Measurements from ENCODE around the gene SH2D3C. TPM values are rescaled to one million over a fixed set of nuclear protein-coding genes. Genes with fewer than 3 reads are reported as not detected.

The SH2D3C gene
- total RNA-seq, 1 donor from 2014 or later, result not detected

DNA sequence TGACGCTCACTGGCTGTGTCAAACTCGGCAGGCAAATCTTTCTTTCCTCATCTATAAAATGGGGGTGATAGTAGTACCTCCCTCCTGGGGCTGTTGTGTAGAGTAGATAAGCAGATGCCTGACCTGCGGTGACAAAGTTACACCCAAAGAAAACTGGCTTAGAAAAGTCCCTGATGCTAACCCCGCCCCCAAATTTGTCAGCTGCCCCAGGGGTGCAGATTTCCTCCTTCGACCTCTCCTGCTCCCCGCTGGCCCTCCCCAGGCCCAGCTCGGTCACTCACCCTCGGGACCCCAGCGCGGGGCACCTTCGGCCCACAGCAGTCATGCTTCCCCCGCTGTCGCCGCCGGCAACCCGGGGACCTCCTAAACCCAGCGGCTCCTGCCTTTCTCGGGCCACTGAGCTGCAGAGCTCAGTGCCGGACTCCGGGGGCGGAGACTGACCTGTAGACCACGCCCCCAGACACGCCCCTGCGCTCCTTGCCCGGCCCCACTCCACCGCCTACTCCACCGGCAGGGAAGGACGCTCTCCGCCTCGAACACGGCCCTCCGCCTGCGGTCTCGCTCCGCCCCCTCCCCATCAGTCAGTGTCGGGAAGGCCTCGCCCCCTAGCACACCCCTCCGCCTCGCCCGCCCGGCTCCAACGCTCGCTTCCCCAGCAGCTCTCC, 7.4 kb downstream of the SH2D3C start:
- TF ChIP-seq, protein P1, sequence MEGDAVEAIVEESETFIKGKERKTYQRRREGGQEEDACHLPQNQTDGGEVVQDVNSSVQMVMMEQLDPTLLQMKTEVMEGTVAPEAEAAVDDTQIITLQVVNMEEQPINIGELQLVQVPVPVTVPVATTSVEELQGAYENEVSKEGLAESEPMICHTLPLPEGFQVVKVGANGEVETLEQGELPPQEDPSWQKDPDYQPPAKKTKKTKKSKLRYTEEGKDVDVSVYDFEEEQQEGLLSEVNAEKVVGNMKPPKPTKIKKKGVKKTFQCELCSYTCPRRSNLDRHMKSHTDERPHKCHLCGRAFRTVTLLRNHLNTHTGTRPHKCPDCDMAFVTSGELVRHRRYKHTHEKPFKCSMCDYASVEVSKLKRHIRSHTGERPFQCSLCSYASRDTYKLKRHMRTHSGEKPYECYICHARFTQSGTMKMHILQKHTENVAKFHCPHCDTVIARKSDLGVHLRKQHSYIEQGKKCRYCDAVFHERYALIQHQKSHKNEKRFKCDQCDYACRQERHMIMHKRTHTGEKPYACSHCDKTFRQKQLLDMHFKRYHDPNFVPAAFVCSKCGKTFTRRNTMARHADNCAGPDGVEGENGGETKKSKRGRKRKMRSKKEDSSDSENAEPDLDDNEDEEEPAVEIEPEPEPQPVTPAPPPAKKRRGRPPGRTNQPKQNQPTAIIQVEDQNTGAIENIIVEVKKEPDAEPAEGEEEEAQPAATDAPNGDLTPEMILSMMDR (IDR thresholded peaks at IDR 0.05; ENCODE audit: insufficient read depth, low read length, severe bottlenecking), result no peak
- FAIRE-seq, result no peak
- H3K27me3 ChIP-seq (ENCODE audit: control insufficient read depth, insufficient read depth, low read length), result no peaks in the 10 kb centered on the region
- peak overlapping the region; percentile 45 for H3K4me3 ChIP-seq (ENCODE audit: low read depth, low read length)
- peak; percentile 92 for DNase-seq (ENCODE audit: low read depth)
- H3K36me3 ChIP-seq (ENCODE audit: control insufficient read depth, insufficient read depth, low read length), result no peaks in the 10 kb centered on the region

DNA sequence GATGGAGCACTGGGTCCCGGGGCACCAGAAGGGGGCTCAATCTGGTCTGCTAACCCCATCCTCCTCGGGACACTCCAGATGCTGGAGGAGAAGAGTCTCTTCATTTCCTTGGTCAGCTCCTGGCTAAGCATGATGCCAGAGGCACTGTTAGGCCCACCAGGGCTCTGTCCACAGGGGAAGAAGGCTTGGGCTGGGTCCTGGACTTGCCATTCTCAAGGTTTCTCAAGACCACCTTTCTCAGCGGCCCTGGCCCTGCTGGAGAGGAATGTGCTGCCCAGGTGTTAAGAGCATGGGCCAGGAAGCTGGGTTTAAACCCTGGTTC, 7.9 kb downstream of the SH2D3C start:
- Histone ChIP-seq H3K4me3 (ENCODE audit: low read depth, low read length) (no peak overlapping the region), H3K36me3 (ENCODE audit: control insufficient read depth, insufficient read depth, low read length) (no peaks in the 10 kb centered on the region), H3K27me3 (ENCODE audit: control insufficient read depth, insufficient read depth, low read length) (no peaks in the 10 kb centered on the region)
- DNase-seq (ENCODE audit: low read depth) (no peak), FAIRE-seq (no peak)
- TF ChIP-seq, protein P1 (IDR thresholded peaks at IDR 0.05; ENCODE audit: insufficient read depth, low read length, severe bottlenecking), result no peak

DNA sequence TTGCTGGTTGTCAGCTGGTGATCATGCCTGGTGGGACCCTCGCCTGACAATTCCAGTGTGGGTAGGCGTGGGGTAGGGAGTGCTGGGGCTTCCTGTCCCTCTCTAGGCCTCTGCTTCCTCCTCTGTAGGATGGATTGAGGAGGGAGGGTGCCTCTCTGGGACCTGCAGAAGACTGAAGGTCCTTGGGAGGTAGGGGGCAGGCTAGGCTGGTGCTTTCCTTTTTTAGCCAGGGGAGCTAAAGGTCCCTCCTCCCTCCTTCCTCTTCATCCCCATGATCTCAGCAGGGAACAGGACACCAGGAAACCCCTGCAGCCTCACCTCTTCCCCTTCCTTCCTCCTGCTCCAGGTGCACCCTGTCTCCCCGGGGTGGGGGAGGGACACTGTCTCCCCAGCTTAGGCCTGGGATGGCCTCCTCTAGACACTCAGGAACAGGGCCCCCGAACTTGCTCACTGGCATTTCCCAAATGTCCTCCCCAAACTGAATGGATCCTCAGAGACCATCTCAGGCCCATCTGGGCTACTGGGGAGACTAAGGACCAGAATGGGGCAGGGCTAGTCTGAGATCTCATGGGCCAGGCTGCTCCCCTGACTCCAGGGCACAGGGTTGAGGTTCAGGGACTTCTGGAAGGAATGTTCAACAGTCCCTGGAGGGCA, 8.4 kb downstream of the SH2D3C start:
- TF ChIP-seq, protein P1 (IDR thresholded peaks at IDR 0.05; ENCODE audit: insufficient read depth, low read length, severe bottlenecking), result no peak
- H3K36me3 ChIP-seq (ENCODE audit: control insufficient read depth, insufficient read depth, low read length), result no peaks in the 10 kb centered on the region
- DNase-seq (ENCODE audit: low read depth) (no peak), FAIRE-seq (no peak)
- no peak overlapping the region for H3K4me3 ChIP-seq (ENCODE audit: low read depth, low read length)
- H3K27me3 ChIP-seq (ENCODE audit: control insufficient read depth, insufficient read depth, low read length), result no peaks in the 10 kb centered on the region

DNA sequence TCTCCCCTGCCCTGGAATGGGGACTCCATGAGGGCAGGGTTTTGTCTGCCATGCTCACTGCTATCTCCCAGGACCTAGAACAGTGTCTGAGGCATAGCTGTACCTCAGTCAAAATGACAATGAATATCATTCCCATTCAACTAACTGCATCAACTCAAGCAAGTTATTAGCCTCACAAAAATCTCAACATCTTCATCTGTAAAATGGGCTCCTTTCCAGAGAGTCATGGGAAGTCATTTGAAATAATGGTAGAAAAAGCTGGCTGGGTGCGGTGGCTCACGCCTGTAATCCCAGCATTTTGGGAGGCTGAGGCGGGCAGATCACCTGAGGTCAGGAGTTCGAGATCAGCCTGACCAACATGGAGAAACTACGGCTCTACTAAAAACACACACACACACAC, 9.4 kb downstream of the SH2D3C start:
- DNase-seq (ENCODE audit: low read depth) (no peak), FAIRE-seq (no peak)
- Histone ChIP-seq H3K36me3 (ENCODE audit: control insufficient read depth, insufficient read depth, low read length) (no peaks in the 10 kb centered on the region), H3K4me3 (ENCODE audit: low read depth, low read length) (no peak overlapping the region), H3K27me3 (ENCODE audit: control insufficient read depth, insufficient read depth, low read length) (no peaks in the 10 kb centered on the region)
- TF ChIP-seq, protein P1 (IDR thresholded peaks at IDR 0.05; ENCODE audit: insufficient read depth, low read length, severe bottlenecking), result no peak

DNA sequence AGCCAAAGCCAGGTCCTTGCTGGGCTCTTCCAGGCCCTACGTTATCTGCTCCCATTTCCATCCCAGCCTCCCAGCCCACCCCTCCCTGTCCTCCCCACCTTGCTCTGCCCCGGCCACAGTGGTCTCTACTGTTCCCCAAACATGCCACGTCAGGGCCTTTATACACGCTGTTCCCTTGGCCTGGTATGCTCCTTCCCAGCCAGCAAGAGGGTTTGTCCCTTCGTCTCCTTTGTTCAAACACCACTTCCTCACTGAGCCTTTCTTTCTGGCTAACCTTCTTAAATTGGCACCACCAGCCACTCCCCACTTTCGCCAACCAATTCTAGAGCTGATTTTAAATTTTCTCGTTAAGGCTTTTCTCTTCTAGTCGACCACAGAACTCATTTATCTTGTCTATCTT, 9.8 kb downstream of the SH2D3C start:
- Histone ChIP-seq H3K4me3 (ENCODE audit: low read depth, low read length) (no peak overlapping the region), H3K36me3 (ENCODE audit: control insufficient read depth, insufficient read depth, low read length) (no peaks in the 10 kb centered on the region), H3K27me3 (ENCODE audit: control insufficient read depth, insufficient read depth, low read length) (no peaks in the 10 kb centered on the region)
- DNase-seq (ENCODE audit: low read depth) (no peak), FAIRE-seq (no peak)
- TF ChIP-seq, protein P1 (IDR thresholded peaks at IDR 0.05; ENCODE audit: insufficient read depth, low read length, severe bottlenecking), result no peak
